GM12875 (cell line): Measurements from ENCODE around the gene ROBO1.
A peak's percentile ranks its signal among the peaks of the same experiment; 100 is the strongest.

Experiments
- H3K4me3 ChIP-seq: one replicate; pipeline ENCODE4 v1.5.1; 2011; ENCODE audit warnings: low read depth, low read length, control low read depth
- CTCF ChIP-seq: IDR thresholded peaks from 2 replicates; pipeline ENCODE4 v1.5.1; 2011; ENCODE audit warnings: low read depth, mild to moderate bottlenecking, control low read depth, inconsistent platforms, low read length, moderate library complexity, borderline replicate concordance; ENCODE audit not compliant: insufficient read depth

The ROBO1 gene

GRCh38 chr3:79543218-79543982 lies 224.4 kb downstream of the ROBO1 start:
- no peak overlapping the region for H3K4me3 ChIP-seq
- no peak for TF ChIP-seq CTCF

GRCh38 chr3:79534727-79535126 lies 233.1 kb downstream of the ROBO1 start:
- no peak for TF ChIP-seq CTCF
- H3K4me3 ChIP-seq: no peak overlapping the region

- H3K4me3 ChIP-seq: no peak overlapping the region
- TF ChIP-seq CTCF: no peak
These were observed 236.1 kb downstream of the ROBO1 start for GRCh38 chr3:79531566-79532295.

- TF ChIP-seq CTCF: peak; percentile 15; the same call in 1 of the 2 replicates
- H3K4me3 ChIP-seq: no peak overlapping the region
These were observed 246.5 kb downstream of the ROBO1 start for GRCh38 chr3:79521221-79521848.

GRCh38 chr3:79517766-79518413 lies 249.9 kb downstream of the ROBO1 start:
- peak; percentile 17; the same call in 1 of the 2 replicates for TF ChIP-seq CTCF
- no peak overlapping the region for H3K4me3 ChIP-seq

DNA sequence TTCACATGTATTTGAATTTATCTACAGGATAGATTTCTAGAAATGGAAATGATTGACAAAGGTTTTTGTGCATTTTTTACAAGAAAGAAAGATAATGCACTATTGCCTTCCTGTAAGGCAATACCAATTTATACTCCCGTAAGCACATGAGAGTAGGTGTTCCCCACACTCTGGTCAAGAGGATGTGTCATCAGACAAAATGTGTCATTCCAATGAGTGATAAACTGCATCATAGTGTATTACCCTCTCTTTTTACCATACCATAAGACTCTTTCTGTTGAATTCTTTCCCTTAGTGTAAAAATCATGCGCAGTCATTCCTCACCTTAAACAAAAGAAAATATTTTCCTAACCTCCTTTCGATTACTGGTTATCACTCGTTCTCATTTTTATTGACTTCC lies 251.0 kb downstream of the ROBO1 start:
- H3K4me3 ChIP-seq: no peak overlapping the region

More for the DNA sequence above, 251.0 kb downstream of the ROBO1 start:
- TF ChIP-seq CTCF: no peak
